ENCODE data around the gene P2RX7.
"Not testable (repeated sequence)": the region's sequence is repeated elsewhere in the genome, so short reads cannot be mapped to it uniquely, and the experiment has no call there.

Gene P2RX7

DNA sequence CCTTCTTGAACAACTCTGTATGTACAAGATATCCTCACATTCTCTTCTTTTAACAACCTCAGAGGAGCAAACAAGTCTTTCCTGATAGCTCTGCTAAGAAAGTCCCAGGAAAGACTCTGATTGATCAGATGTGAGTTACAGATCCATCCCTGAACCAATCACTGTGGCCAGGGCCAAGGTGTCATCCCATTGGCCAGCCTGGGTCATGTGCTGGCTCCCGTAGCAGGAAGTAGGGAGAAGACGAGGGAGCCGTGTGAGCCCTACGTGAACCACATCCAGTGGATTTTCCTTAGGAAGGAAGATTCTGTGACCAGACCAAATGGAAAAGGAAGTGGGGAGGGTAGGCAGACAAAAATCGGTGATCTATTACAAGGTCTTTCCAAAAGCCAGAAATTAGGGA lies 5.6 kb downstream of the P2RX7 start:
- no peak for DNase-seq

DNA sequence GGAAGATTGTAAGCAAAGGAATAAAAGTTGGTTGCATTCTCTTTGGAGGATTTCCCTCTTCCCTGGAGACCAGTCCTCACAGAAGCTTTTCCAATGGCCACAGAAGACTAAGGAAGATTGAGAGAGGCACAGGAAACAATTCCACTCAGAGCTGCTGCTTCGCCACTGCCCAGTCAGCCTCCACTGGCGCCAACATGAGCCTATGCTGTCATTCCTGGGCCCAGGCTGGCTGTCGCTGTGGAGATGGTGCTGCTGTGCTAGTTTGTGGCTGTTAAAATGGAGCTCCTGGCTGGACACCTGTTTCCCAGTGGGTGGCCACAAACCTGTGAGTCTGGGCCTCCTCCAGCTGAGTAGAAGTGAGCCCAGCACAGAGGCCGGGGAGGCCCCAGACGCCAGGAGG lies 6.6 kb downstream of the P2RX7 start:
- no peak for DNase-seq

DNA sequence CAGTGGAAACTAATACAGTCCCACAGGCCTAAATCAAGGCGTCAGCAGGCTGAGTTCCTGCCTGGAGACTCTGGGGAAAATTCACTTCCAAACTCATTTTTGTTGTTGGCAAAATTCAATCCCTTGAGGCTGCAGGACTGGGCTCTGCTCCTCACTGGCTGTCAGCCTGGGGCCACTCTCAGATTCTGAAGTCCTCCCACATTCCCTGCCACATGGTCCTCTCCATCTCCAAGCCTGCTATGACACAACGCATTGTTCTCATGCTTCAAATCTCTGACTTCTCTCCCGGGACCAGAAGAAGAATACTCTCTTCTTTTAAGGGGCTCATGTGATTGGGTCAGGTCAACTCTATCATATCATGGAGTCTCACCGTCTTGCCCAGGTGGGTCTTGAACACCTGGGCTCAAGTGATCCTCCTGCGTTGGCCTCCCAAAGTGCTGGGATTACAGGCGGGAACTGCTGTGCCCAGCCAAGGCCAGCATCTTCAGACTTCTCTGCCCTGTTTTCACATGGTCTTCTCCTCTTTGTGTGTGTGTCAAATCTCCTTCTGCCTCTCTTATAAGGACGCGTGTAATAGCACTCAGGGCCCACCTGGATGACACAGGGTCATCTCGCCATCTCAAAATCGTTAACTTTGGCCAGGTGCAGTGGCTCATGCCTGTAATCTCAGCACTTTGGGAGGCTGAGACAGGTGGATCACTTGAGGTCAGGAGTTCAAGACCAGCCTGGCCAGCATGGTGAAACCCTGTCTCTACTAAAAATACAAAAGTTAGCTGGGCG lies 9.7 kb downstream of the P2RX7 start:
- DNase-seq: no peak

DNA sequence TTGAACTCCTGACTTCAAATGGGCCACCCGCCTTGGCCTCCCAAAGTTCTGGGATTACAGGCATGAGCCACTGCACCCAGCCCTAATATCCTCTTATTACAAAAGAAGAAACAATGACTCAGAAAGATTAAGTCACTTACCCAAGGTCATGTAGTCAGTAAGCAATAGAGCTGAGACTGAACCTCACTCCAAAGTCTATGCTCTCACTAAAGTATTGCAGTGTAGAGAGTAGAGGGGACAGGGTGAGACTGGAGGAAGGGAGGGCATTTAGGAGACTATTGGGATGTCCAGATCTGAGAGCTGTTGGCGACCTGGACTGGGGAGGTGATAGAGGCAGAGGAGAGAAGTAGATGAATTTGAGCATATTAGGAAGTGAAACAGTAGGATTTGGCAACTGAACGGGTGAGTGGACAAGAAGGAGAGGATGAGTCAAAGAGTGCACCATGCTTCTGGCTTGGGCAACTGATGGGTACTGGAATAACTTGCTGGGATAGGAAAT lies 11.8 kb downstream of the P2RX7 start:
- DNase-seq: no peak

DNA sequence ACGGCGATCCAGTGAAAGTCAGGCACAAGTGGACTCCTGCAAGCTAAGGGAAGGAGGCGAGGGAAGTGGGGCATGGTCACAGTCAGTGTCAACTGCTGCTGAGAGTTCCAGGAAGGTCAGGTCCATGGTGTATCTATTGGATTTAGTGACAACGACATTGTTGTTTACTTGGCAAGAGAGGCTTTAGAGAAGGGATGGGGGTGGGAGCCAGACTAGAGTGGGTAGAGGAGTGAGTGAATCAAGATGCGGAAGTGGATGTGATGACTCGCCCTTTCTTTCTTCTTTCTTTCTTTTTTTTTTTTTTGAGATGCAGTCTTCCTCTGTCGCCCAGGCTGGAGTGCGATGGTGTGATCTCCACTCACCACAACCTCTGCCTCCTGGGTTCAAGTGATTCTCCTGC lies 12.5 kb downstream of the P2RX7 start:
- DNase-seq: no peak

DNA sequence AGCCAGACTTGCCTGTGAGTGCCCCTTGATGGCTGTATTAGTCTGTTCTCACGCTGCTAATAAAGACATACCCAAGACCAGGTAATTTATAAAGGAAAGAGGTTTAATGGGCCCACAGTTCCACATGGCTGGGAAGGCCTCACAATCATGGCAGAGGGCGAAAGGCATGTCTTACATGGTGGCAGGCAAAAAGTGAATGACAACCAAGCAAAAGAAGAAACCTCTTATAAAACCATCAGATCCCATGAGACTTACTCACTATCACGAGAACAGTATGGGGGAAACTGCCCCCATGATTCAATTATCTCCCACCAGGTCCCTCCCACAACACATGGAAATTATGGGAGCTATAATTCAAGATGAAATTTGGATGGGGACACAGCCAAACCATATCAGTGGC lies 16.6 kb downstream of the P2RX7 start:
- DNase-seq: not testable (repeated sequence)

DNA sequence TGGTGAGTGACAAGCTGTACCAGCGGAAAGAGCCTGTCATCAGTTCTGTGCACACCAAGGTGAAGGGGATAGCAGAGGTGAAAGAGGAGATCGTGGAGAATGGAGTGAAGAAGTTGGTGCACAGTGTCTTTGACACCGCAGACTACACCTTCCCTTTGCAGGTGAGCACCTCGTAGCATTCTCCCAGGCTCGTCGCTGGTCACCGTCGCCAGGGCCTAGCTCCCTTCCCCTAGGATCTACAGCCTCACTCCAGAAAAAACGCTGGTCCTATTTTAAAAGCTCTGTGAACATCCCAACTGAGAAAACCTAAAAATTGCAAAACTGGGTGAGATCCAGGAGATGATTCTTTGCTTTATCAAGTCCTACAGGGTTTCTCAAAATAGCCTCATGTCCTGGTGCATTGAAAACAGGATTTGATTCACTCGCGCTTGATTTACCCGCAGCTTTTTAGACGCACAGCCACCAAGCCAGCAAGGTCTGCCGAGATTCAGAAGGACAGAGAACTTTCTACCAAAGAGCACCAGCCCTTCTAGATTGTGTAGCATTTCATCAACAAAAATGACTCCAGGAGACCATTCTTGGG lies 22.2 kb downstream of the P2RX7 start:
- DNase-seq: no peak

DNA sequence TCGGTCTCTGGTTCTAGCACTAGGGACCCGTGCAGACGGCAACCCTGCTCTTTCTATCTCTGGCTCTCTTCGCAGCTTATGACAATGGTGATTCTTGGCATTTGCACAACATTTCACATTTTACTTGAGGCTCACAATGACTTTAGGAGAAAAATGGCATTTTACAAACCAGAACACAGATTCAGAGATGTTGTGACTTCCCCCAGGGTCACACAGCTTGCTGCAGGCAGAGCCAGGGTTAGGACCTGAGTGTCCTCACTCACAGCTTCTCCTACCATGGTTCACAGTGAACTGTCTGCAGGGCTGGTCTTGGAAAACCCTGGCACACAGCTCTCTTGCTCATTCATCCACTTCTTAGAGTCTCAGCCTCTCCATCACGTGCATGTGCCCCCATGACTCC lies 23.7 kb downstream of the P2RX7 start:
- no peak for DNase-seq

DNA sequence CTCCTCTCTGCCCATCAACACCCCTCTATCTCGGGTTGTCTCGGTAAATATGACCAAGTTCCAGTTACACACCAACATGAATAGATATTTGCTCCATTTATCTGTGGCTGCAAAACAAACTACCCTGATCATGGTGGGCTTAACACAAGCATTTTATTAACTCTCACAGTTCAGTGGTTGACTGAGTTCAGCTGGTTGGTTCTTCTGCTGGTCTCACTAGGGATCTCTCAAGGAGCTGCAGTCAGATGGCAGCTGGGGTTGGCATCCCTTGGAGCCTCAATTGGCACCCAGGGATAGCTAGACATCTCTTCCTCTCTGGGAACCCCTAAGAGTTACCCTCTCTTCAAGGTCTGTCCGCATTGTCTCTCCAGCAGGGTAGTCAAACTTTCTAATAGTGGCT lies 25.4 kb downstream of the P2RX7 start:
- no peak for DNase-seq

DNA sequence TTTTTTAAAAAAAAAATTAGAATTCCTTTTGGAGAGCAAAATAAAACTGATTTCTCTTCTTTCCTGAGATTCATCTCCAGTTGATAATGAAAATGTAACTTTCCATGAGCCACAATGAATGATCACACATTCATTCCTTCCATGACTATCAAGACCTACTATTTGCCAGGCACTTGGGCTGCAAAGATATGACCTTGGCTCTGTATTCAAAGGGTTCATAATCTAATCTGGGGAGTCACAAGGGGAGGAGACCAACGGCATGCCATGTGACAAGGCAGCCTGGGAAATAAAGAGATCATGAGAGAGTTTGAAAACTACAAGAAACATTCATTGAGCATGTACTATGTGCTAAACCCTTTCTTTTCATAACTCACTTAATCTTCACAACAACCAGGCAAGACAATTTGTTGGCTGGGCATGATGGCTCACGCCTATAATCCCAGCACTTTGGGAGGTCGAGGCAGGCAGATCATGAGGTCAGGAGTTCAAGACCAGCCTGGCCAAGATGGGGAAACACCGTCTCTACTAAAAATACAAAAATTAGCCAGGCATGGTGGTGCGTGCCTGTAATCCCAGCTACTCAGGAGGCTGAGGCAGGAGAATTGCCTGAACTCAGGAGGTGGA lies 26.2 kb downstream of the P2RX7 start:
- DNase-seq: not testable (repeated sequence)

DNA sequence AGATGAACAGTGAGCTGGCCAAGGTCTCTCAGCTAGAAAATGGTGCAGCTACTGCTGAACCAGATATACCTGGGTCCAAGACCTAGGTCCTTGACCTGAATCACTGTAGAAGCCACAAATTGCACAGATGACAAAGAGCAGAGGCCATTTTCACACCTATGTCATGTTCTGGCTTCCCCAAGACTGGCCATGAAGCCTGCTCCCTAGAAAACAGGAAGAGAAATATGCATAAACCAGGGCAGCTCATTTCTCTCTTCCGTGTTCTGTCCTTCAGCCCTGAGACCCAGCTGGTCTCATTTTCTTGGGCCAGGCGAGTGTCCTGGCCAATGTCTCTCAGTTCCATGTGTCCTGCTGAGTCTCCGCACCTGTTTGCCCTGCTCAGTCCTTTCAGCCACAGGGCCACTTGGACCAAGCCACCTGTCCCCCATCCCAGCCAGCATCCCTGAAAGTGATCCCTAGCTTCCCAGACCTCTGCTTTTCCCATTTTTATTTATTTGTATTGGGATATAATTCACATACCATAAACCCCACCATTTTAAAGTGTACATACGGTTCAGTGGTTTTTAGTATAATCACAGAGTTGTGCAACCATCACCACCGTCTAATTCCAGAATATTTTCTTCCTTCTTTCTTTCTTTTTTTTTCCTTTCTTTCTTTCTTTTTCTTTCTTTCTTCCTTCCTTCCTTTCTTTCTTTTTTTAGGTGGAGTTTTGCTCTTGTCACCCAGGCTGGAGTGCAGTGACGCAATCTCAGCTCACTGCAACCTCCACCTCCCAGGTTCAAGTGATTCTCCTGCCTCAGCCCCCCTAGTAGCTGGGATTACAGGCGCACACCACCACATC lies 27.0 kb downstream of the P2RX7 start:
- DNase-seq: no peak

DNA sequence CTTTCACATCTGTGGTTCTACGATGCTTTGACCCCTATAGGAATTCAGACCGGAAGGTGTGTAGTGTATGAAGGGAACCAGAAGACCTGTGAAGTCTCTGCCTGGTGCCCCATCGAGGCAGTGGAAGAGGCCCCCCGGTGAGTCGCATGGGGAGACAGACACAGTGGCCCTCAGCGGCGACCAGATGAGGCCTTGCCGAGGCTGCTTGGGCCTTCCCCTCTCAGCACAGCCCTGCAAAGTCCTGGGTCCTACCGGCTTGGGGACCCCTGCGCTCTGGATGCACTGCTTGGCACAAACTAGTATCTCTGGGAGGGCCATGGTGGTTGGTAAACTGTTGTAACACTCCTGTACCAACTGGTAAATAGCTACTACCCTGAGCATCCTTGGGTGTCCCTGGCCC lies 29.7 kb downstream of the P2RX7 start:
- no peak for DNase-seq

DNA sequence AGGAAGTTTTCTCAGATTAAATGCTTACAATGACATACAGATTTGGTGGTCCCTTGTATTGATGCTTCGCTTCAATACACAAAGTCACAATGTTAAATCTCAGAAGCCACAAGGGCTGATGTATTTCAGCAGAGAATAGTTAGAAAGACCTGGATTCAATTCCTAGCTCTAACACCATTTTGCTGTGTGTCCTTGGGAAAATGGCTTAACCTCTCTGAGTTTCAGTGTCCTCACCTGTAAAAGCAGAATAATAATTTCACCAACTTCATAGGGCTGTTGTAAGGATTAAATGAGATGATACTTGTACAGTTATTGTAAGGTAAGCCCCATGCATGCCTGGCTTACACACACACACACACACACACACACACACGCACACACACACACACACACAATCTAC lies 30.3 kb downstream of the P2RX7 start:
- DNase-seq: no peak

DNA sequence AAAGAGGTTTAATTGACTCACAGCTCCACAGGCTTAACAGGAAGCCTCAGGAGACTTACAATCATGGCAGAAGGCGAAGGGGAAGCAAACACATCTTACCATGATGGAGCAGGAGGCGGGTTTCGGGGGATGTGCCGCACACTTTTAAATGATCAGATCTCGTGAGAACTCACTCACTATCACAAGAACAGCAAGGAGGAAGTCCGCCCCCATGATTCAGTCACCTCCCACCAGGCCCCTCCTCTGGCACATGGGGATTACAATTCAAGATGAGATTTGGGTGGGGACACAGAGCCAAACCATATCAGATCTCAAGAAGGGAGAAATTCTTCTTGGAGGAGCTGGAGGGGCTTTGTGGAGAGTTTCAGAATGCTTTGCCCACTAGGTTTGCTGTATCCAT lies 32.2 kb downstream of the P2RX7 start:
- DNase-seq: not testable (repeated sequence)

DNA sequence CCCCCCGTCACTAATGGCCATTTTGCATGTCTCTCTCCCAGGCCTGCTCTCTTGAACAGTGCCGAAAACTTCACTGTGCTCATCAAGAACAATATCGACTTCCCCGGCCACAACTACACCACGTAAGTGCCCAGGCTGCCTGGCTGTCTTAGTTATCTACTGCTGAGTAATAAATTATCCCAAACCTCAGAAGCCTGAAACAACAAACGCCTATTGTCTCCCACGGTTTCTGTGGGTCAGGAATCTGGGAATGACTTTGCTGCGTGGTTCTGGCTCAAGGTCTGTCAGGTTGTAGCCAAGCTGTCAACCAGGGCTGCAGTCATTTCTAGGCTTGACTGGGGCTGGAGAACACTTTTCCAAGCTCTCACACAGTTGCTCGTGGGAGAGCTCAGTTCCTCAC lies 32.6 kb downstream of the P2RX7 start:
- no peak for DNase-seq

DNA sequence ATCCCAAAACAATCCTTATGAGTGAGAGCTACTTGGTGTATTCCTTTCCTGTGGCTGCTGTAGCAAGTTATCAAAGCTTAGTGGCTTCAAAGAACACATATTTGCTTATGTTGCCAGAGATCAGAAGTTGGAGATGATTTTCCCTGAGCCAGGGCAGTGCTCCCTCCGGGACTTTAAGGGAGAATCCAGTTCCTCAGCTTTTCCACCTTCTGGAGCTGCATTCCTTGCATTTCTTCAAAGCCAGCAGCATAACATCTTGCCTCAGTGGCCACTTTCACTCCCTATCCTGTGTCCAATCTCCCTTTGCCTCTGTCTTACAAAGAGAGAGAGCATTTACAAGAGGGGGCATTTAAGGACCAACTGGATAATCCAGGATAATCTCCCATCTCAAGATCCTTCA lies 33.7 kb downstream of the P2RX7 start:
- no peak for DNase-seq

DNA sequence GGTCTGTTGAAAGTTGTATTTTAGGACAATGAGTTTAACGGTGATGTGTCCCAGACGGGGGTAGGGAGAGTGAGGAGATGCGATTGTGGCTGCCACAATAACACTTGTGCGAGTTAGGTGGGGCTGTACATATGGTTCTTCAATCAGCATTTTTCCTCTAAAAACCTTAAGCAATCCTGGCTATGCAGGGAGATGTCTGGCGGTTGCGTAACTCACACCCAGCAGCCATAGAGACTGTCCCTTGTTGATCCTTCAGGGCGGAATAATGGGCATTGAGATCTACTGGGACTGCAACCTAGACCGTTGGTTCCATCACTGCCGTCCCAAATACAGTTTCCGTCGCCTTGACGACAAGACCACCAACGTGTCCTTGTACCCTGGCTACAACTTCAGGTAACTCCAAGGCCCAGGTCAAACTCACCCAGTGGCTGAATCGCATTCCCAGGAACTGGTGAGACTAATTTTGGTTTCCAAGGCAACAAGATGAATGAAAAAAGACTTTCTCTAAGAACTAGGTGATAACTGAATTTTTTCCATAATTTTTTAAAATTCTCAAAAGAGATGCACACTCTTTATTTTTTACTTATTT lies 34.6 kb downstream of the P2RX7 start:
- no peak for DNase-seq

DNA sequence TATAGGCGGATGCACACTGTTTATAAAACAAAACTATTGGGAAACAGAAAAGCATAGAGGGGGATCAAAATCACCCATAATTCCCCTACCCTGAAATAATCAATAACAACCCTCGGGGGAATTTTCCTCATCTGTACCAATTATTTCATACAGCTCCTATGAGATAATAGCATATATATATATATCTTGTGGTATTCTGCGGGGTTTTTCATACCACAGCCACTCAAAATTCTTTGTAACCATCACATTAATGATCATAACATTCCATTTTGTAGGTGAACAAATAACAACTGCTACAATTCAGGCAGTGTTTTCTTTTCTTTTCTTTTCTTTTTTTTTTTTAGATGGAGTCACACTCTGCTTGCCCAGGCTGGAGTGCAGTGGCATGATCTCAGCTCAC lies 35.3 kb downstream of the P2RX7 start:
- no peak for DNase-seq

DNA sequence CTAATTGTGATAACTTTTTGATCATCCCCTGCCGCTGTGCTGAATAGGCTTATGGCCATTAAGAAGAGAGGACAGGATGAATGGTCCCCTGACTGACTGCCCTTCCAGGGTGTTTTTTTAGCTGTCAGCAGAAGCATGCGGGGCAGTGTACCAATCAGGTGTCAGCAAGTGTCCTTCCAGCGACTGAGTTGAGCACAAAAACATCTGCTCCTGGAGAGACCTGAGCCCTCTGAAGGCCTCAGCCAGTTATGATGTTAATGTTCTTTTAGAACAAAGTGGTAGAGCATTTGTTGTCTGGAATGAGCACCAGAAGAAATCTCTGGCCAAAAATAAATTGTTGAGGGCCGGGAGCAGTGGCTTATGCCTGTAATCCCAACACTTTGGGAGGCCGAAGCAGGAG lies 37.5 kb downstream of the P2RX7 start:
- DNase-seq: no peak

DNA sequence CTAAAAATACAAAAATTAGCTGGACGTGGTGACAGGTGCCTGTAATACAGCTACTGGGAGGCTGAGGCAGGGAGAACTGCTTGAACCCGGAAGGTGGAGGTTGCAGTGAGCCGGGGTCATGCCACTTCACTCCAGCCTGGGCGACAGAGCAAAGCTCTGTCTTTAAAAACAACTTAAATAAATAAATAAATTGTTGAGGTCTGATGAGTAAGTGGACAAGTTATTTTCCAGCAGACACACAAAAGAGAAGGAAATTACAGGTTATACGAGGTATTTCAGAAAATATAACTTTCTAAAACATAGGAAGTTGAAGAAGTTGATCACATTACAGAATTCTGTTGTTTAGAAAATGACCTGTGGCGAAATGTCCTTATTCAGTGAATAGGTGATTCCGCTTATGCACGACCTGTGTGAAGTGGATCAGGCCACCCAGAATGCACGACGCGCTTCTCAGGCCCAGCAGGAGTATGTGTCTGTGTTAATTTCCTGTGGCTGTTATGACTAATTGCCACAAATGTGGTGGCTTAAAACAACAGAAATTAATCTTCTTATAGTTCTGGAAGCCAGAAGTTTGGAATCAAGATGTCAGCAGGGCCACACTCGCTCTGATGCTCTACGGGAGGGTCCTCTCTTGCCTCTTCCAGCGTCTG lies 38.1 kb downstream of the P2RX7 start:
- no peak for DNase-seq

DNA sequence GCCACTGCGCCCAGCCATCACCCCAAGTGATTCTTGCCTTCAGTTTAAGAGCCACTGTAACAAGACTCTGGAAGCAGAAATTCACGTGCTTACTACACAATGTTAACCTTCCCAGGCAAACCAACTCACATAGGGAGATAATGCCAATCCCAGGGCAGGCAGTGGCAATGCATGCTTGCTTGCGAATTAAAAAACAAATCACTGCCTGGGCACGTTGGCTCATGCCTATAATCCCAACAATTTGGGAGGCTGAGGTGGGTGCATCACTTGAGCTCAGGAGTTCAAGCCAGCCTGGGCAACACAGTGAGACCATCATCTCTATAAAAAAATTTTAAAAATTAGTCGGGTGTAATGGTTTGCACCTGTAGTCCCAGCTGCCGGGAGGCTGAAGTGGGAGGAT lies 39.5 kb downstream of the P2RX7 start:
- no peak for DNase-seq

DNA sequence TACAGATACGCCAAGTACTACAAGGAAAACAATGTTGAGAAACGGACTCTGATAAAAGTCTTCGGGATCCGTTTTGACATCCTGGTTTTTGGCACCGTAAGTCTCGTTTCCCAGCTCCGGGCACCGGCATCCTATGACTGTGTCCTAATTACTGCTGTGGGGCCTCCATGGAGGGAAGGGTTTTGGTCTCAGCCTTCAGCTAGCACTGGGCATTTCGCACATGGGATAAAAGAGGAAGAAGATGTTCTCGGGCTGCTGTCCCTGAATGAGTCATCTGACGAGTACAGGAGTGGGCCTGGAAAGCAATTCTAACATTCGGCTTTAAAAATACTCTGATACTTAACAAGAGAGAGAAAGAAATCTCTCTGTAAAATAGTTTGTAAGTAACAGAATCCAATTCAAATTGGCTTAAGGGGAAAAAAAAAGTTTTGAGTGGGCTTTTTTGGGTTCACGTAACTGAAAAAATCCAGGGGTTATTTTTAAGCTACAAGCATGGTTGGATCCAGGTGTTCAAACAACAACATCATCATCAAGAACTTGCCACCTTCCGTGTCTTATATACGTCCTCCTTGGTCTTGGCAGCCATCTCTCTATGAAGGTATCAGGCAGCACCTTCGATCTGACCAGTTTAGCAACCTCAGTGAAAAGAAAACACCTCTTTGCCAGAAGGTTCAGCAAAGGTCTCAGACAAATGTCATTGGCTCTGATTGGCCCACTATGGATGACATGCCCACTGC lies 42.9 kb downstream of the P2RX7 start:
- no peak for DNase-seq

Measured in NCI-H1105 (cell line).